Fibroblast of skin of right quadriceps (primary cell): ENCODE results near the gene CDK18.

Experiments
- DNase-seq: peaks from one replicate; pipeline ENCODE4 v3.0.0-alpha.2; 2013

Gene CDK18

DNA sequence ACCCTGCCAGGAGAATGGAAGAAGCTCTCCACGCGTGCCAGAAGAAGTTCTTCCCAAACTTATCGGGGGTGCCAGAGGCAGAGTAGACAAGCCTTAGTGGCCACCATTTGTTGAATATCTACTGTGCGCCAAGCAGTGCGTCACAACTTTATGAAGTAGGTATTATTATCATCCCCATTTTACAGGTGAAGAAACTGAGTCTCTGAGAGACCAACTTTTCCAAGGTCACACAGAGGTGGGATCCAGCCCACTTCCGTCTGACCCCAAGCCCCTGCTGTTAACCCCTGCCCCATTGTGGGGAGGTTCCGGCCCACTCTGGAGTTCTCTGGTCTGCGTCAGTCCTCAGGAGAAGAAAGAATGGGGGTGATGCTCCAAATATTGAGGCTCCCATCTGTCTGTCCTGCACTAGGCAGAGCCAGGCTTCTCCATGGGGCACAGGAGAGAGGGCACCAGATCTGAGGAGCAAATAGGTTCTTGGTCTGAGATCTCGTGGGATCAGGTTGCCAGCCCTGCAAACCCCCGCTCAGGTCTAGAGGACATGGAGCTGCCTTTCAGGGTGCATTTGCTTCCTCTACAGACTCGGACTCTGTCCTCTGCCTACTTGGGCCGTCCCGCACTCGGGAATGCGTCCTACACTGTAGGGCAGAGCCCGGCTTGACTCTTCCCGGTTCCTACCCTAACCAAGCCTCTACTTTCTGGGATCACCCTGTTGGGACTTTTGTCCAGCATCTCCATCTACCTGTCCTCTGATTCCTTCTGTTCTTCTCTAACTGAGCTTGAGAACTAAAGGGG is 2.1 kb downstream of the CDK18 start:
- no peak for DNase-seq

DNA sequence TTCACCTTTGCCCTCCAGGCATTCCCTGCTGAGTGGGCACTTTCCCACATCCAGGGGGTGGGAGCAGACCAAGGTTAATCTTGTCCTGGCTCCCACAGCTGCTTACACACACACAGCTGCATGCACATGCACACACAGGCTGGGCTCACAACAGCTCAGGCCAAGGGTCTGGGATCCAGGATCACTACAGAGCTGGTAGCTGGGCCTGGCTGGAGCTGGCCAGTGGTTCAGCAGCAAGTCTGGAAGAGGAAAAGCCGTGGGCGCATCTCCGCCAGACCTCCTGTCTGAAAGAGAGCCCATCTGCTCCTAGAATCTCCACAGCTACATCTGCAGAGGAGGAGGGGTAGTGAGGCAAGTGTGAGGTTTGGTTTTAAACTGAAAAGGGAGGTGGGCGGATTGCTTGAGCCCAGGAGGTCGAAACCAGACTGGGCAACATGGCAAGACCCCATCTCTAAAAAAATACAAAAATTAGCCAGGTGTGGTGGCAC is 3.8 kb downstream of the CDK18 start:
- DNase-seq = no peak

DNA sequence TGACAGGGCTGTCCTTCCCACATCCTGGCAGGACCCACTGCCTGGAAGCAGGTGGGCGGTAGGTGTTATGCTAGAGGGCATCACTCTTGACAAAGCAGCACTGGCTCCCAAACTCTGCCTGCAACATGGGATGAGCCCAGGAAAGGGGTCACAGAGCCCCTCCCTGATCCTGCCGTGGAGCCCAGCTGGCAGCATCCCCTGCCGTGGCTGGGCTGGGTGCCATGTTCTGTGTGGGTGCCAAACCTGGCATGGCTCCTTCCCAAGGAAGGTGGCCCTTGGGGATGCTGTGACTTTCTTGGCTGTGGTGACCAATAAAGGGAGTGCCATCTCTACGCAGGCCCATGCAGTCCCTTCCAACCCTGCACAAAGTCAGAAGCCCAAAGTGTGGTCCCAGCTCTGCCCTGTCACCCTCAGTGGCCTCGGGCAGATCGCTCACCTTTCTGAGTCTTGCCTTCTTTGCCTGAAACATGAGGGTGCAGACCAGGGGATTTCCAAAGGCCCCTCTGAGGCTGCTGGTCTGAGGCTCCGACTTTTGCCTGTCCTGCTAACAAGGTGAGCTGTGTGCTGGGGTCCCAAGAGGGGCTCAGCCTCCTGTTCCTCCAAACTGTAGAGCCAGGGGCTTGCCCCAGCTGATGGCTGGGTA is 6.0 kb downstream of the CDK18 start:
- DNase-seq = no peak

DNA sequence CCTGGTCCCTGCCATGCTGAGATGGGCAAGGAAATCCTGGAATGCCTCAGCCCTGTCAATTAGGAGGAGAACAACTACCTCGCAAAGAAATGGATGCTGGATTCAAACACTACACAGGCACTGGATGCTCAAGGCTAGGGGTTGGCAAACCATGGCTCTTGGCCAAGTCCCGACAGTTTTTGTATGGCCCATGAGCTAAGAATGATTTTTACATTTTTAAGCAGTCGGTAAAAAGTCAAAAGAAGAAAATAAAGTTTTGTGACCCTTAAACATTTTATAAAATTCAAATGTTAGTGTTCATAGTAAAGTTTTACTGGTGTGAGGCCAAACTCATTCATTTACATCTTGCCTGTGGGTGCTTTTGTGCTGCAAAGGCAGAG is 6.5 kb downstream of the CDK18 start:
- no peak for DNase-seq

DNA sequence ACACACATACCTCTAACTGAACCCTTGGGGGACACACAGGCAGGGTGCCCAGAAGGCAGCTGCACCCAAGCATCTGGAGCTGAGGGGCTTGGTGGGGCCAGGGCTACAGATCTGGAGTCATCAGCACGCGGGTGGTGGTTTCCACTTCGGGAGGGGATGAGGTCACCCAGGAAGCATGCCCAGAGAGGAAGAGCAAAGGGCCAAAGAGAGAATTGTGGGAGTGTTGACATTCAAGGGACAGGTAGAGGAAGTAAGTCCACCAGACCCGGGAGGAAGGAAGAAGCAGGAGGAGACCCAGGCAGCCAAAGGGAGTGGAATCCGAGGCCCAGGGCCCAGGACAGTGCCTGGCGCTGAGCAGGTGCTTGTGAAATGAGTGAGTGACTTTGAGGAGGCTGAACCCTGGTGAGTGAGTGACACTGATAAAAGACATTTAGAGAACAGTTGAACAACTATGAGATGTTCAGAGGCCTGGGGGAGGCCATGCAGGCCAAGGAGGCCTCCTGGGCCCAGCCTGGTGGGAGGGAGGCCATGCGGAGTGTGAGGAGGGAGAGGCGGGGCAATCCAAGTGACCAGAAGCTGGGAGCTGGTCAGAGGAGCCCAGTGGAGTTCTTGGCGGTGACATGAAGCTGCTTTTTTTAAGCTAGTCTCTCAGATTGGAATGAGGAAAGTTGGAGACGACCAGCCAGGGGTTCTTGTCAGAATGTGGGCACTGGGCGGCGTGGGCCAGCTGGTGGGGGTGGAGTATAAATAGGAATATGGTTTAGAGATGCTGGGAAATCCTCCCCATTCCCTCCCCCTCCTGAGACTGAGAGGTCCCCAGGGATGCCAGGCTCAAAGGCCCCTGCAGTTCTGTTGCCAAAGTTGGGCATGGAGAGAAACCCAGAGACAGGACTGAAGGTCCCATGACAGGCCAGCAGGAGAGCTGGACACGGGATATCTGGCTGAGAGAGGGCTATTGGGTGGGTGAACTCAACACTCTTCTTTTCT is 7.9 kb downstream of the CDK18 start:
- no peak for DNase-seq

DNA sequence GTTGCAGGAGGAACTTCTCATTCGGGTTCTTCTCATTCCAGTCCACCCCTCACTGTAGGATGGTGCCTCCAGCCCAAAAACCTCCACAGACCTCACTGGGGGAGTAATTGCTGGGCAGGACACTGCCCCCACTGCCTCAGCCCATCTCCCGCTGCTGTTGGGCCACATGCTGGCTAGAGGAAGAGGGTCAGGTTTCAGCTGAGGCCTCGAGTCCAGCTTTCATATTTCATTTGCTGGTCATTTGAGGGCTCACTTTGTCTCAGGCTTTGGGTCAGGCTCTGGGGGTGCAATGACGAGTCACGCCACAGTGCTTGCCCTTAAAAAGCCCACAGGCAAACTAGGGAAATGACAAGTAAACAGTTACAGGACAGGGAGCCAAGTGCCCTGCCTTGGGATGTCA is 9.3 kb downstream of the CDK18 start:
- no peak for DNase-seq

DNA sequence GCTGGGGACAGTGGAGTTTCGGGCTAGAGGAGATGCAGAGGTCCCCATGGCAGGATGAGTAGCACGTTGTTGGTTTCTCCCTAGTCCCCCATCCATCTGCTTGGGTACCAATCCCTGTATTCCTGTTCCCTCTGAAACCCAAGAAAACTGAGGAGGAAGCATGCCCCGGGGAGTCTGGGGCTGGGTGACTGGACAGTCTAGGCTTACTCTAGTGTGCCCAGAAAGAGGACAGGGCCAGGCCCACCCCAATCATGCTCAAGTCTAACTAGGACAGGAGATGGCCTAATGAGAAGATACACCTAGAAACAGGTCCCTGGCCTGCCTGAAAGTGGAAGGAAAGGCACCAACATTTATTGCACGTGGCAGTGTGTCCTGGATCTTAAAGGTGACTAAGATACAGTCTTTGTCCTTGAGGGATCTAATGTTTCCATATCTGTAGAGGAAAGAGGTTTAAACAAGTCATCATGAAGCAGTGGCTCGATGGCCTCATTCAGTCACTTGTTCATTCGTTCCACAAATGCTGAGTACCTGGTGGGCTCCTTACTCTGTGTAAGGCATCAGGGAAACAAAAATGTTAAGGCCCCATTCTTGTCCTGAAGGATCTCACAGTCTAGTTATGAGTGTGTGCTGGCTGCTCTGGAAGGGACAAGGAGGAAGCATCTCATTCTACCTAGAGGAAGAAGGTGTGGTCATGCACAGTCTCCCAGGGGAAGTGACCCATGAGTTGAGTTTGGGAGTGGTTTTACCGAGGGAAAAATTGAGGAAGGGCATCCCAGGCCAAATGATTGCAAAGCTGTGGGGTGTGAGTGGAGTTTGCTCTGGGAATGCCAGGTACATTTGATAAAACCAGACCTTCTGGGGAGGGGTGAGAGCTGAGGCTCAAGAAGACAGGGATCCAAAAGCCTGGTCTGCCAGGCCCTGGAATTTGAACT is 10.0 kb downstream of the CDK18 start:
- DNase-seq = no peak

DNA sequence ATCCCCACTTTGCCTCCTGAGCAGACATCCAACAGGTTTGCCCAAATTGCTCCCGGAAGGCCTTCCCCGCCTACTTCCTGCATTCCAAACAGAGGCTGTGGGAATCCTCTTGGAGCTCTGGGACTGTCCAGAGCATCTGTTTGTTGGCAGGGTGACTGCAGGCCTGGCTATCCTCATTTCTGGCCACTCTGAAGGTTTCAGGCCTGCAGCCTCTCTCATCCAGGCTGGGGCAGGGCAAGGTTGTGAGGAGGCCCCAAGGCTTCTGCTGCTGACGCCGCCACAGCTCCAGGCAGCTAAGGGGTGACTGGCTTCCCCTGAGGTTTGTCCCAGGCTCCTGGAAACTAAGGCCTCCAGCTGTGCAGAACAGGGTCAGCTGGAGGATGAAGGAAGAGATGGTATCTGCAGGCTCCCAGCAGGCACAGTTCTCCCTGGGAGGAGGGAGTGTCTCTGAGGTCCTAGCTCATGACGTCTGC is 11.3 kb downstream of the CDK18 start:
- DNase-seq = no peak

DNA sequence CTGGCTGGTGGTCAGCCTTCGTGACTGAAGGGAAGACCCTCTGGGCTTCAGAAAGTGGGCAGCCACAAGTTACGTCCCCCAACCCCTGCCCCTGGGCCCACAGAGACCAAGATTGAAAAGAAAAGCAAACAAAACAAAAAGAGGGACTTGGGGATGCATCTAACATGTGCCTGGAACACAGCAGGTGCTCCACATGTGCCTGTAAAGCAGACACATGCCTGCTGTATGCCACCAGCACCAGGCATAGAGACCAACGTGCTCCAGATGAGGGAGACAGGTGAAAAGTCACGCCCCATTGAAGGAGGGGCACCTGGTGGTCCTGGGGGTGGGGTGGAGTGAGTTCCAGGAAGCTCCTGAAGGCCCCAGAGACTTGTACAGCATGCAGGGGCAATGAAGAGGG is 11.9 kb downstream of the CDK18 start:
- DNase-seq = no peak

DNA sequence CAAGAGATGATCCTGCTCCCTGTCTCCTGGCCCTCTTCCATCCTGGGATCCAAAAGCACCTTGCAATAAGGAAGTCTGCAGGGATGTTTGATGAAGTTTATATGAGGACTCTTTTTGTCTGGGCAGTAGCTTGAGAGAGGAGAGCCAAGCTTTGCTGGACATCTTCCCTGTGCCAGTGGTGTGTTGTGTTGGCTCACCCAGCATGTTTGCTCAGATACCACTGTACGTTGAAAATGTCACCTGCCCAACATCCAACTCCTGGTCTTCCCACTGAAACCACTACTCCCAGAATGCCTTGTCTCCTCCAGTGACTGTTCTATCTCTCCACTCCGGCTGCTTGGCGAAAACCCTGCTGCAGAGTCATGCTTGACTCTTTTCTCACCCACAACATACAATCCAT is 12.8 kb downstream of the CDK18 start:
- DNase-seq = no peak

DNA sequence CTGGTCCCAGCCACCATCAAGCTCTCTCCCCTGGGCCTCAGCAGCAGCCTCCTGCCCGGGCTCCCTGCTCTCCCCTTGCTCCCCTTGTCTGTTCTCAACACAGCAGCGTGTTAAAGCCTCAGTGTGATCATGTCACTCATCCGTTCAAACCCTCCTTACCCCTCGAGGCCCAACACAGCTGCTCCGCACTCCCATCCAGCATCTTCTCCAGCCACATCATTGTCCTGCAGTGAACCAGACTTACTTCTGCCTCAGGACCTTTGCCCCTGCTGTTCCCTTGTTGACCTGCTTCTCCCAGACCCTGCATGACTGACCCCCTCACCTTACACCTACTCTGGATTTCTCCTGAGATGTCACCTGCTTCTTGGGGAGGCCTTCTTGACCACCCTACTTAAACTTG is 13.3 kb downstream of the CDK18 start:
- DNase-seq = no peak

DNA sequence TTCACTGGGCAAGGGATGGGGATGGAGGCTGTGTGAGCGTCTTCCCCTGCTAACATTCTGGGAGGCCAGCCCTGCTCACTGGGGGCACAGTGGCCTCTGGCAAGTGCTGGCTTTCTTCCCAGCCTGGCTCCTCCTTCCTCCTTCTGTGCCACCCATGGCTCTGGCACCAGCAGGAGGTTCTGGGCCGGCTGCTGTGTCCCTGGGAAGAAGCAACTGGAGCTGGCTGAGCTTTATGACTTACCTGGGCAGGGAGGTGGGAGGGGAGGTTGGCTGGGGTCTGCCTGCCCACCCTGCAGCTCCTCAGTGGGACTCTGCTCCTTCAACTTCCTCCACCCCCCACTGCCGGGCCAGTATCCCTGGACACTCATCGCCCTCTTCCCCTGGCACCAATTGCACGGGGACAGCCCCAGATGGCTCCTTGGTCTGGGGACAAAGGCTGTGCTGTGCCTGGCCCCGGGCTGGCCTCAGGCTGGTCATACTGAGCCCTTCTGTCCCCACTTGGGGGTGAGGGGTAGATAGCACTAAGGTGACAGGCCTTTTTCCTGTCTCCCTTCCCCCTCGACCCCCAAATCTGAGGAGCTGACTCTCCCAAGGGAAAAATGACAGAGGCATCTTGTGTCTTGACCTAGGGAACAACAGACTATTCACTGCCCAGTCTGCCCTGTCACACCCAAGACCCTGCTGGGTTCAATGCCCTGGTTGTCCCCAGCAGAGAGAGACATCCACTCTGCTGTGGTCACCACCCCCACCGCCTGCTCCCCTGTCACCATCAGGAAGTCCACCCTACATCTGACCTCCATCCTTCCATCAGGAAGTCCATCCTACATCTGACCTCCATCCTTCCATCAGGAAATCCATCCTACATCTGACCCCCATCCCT is 14.4 kb downstream of the CDK18 start:
- DNase-seq = no peak

DNA sequence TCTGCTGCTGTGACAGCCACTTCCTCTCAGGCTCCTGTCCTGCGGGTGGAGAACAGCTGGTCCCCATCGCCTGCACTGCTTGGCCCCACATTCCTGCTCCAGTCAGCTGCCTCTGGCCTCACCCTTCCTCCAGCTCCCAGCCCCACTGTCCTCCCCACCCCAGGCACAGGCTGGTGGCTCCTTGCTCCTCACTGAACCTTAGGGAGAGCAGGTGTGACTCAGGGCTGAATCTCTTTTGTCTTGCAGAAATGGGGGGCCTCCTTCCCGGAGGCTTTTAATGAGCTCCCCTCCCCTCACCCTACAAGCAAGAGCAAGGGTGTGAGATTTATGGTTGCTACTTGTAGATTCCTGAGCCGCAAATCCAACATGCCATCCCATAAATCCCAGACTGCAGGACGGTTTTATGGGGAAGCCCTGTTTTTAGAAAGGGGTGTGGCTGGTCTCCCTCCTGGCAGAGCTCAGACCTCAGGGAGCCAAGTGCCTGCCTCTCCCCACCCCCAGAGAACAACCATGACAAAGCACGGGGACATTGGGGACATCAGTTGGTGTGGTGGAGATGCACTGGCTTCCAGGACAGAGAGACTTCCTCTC is 15.2 kb downstream of the CDK18 start:
- DNase-seq = peak; percentile 42

DNA sequence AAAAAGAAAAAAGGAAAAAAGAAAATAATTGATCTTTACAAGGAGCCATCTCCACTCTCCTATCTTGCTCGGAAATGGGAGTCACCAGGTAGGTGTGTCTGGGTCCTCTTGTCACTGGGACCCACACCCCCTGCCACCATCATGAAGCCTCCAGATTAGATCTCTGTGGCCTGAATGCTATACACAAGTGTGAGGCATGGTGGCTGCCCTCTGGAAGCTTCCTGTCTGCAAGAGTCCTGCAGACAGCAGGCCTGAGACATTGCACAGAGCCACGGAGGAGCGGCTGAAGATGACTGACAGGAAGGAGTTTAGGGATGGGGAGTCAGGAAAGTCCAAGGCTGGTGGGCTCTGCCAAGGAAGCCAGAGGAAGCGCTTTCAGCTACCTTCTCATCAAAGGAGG is 16.2 kb downstream of the CDK18 start:
- DNase-seq = no peak

DNA sequence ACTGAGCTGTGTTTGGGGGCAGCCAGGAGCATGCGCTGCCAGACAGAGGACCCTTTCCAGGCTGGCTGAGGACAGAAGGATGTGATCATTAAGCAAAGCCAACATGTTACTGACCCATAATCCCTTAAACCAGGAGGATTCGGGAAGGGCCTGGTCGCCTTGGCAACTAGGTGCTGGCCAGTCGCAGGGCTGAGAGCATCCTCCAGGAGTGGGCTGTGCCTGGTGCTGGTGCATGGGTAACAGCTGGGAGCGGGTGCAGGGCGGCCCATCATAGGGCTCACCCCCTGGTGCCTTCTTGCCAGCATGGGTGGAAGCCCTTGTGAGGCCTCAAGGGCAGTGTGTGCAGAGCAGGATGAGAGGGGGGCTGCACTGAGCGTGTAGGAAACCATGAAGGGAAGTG is 17.2 kb downstream of the CDK18 start:
- no peak for DNase-seq

DNA sequence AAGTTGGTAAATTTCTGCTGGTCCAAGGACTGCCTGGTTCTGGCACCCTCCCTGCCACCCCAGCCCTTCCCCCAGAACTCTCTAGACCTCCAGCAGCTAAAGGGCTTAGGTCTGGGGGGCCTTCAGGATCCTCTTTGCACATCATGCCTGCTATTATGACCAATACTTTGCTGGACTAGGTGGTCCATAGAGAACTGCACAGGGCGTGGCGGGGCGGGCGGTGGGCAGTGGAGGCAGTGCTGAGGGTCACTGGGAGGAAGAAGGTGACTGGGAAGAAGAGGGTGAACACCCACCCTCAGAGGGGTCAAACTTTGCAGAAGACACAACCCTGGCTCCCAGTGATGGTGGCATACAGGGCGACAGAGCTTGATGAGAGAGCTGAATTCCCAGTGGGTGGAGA is 18.2 kb downstream of the CDK18 start:
- no peak for DNase-seq

DNA sequence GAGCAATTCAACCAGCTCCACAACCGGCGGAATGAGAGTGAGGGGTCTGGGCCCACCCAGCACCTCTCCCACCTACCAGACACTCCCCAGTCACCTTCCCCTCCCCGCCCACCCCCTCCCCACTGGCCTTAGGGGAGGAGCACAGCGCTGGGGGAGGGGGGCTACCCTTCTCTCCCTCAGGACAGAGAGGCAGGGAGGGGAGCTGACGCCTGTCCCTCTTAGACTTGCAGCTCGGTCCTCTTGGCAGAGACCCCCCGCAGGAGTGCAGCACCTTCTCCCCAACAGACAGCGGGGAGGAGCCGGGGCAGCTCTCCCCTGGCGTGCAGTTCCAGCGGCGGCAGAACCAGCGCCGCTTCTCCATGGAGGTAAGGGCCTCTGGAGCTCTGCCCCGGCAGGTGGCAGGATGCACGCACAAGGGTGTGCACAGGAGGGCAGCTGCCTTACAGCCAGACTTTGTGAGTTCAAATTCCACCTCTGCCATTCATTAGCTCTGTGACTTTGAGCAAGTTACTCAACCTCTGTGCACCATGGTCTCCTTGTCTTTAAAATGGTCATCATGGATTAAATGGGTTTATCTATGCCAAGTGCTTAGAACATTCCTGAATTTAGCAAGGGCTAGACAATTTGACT is 18.9 kb downstream of the CDK18 start:
- no peak for DNase-seq

DNA sequence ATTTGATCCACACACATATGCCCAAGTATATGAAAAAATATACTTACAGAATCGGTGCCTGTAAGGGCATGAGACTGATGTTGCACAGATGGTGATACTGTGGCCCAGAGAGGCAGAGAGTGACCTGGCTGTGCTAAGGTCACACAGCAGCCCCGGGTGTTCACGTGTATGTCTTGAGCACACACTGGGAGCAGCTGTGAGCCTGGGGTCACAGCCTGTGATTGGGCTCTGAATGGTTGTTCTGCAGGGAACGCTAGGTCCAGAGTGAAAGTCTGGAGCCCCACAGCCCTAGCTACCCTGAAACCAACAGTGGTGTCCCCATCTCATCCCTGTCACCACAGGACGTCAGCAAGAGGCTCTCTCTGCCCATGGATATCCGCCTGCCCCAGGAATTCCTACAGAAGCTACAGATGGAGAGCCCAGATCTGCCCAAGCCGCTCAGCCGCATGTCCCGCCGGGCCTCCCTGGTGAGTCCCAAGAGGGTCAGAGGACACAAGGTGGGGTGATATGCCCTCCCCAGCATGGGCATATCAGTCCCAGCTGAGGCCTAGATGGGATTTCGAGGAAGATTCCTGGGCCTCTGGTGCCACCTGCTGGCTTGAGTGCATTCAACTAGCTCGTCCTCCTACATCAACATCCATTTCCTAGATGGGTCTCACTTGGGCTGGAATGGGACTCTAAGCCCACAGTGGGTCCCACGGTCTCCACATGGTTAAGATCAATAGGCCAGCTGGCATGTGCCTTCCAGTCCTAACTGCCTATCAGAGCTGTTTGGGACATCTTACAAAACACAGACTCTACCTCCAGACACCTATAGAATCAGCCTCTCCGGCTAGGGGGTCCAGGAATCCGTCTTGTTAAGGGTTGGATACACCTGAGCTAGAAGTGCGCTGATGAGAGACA is 19.7 kb downstream of the CDK18 start:
- DNase-seq = peak; percentile 52

DNA sequence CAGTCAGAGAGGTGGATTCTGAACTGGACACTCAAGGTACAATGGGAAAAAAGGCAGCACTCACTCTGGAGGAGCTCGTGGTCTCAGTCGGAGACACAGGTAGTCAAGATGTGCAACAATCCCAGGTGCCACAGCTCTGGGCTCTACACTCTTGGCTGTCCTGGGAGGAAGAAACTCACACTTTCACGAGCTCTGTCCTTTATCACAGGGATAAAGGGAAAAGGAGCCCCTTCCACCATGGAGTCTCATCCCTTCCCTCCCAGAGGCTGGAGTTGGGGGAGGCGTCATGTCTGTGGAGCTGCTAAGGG is 20.3 kb downstream of the CDK18 start:
- DNase-seq = no peak
